ENCODE results near the gene FTO.

Gene FTO

GRCh38 chr16:54193013-54193664, 489.2 kb downstream of the FTO start:
- Histone ChIP-seq H3K27me3 (ENCODE audit: low read length) (no peaks in the 10 kb centered on the region), H3K9me3 (ENCODE audit: insufficient read depth, low read length) (no peaks in the 10 kb centered on the region), H2AFZ (ENCODE audit: low read depth, low read length, severe bottlenecking) (no peak overlapping the region), H3K36me3 (ENCODE audit: low read length) (no peaks in the 10 kb centered on the region), H3K27ac (ENCODE audit: low read depth, low read length) (no peak overlapping the region), H3K4me3 (ENCODE audit: insufficient read depth, low read length, poor library complexity, severe bottlenecking) (no peak overlapping the region), H3K9me2 (replicated peaks; ENCODE audit: insufficient read depth, low read length) (no peaks in the 10 kb centered on the region), H3K9ac (ENCODE audit: low read length) (no peak overlapping the region), H3F3A (ENCODE audit: insufficient read depth) (no peaks in the 10 kb centered on the region), H4K20me1 (ENCODE audit: low read depth, low read length) (no peaks in the 10 kb centered on the region), H3K79me2 (ENCODE audit: insufficient read depth, low read length) (no peaks in the 10 kb centered on the region), H3K4me2 (ENCODE audit: low read depth, low read length, poor library complexity, severe bottlenecking) (no peak overlapping the region)
- no peak for TF ChIP-seq EZH2phosphoT487 (conservative IDR thresholded peaks at IDR 0.05; ENCODE audit: low read length)
- no peak for TF ChIP-seq CTCF (IDR thresholded peaks at IDR 0.05; ENCODE audit: insufficient read depth, low read length, poor library complexity, severe bottlenecking)

- Histone ChIP-seq H3K27me3 (ENCODE audit: low read length) (no peaks in the 10 kb centered on the region), H4K20me1 (ENCODE audit: low read depth, low read length) (no peaks in the 10 kb centered on the region), H3K9me3 (ENCODE audit: insufficient read depth, low read length) (no peaks in the 10 kb centered on the region), H3K4me3 (ENCODE audit: insufficient read depth, low read length, poor library complexity, severe bottlenecking) (no peak overlapping the region), H2AFZ (ENCODE audit: low read depth, low read length, severe bottlenecking) (peak overlapping the region; percentile 66), H3K36me3 (ENCODE audit: low read length) (no peaks in the 10 kb centered on the region), H3F3A (ENCODE audit: insufficient read depth) (no peaks in the 10 kb centered on the region), H3K9me2 (replicated peaks; ENCODE audit: insufficient read depth, low read length) (no peaks in the 10 kb centered on the region), H3K4me2 (ENCODE audit: low read depth, low read length, poor library complexity, severe bottlenecking) (no peak overlapping the region), H3K79me2 (ENCODE audit: insufficient read depth, low read length) (no peaks in the 10 kb centered on the region), H3K27ac (ENCODE audit: low read depth, low read length) (no peak overlapping the region), H3K9ac (ENCODE audit: low read length) (no peak overlapping the region)
- TF ChIP-seq EZH2phosphoT487 (conservative IDR thresholded peaks at IDR 0.05; ENCODE audit: low read length) = no peak
- peak; percentile 74 for TF ChIP-seq CTCF (IDR thresholded peaks at IDR 0.05; ENCODE audit: insufficient read depth, low read length, poor library complexity, severe bottlenecking)
These were observed 489.8 kb downstream of the FTO start for GRCh38 chr16:54193665-54194333.

- Histone ChIP-seq H3K79me2 (ENCODE audit: insufficient read depth, low read length) (no peaks in the 10 kb centered on the region), H3K27me3 (ENCODE audit: low read length) (no peaks in the 10 kb centered on the region), H3K9me3 (ENCODE audit: insufficient read depth, low read length) (no peaks in the 10 kb centered on the region), H3F3A (ENCODE audit: insufficient read depth) (no peaks in the 10 kb centered on the region), H4K20me1 (ENCODE audit: low read depth, low read length) (no peaks in the 10 kb centered on the region), H3K9me2 (replicated peaks; ENCODE audit: insufficient read depth, low read length) (no peaks in the 10 kb centered on the region), H3K4me3 (ENCODE audit: insufficient read depth, low read length, poor library complexity, severe bottlenecking) (no peak overlapping the region), H3K36me3 (ENCODE audit: low read length) (no peaks in the 10 kb centered on the region), H3K9ac (ENCODE audit: low read length) (no peak overlapping the region), H2AFZ (ENCODE audit: low read depth, low read length, severe bottlenecking) (no peak overlapping the region), H3K4me2 (ENCODE audit: low read depth, low read length, poor library complexity, severe bottlenecking) (no peak overlapping the region), H3K27ac (ENCODE audit: low read depth, low read length) (no peak overlapping the region)
- TF ChIP-seq EZH2phosphoT487 (conservative IDR thresholded peaks at IDR 0.05; ENCODE audit: low read length) = no peak
- TF ChIP-seq CTCF (IDR thresholded peaks at IDR 0.05; ENCODE audit: insufficient read depth, low read length, poor library complexity, severe bottlenecking) = no peak
These were observed 490.4 kb downstream of the FTO start for GRCh38 chr16:54194334-54194743.
